Inferior parietal cortex (tissue), 1 donor: ENCODE results near the gene EXOC1.

Experiments used
- DNase-seq: peaks from one replicate; pipeline ENCODE4 v3.0.0-alpha.2; 2016; ENCODE audit errors: extremely low spot score

The EXOC1 gene

DNA sequence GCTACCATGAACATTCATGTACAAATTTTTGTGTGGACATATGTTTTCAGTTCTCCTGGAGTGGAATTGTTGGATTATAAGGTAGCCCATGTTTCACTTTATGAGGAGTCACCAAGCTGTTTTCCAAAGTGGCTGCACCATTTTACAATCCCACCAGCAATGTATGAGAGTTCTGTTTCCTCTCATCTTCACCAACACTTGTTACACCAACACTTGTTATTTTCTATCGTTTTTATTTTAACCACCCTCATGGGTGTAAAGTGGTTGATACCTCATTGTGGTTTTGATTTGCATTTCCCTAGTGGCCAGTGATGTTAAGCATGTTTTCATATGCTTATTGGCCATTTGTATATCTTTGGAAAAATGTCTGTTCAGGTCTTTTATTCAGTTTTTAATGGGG, 4.1 kb downstream of the EXOC1 start:
- no peak for DNase-seq

DNA sequence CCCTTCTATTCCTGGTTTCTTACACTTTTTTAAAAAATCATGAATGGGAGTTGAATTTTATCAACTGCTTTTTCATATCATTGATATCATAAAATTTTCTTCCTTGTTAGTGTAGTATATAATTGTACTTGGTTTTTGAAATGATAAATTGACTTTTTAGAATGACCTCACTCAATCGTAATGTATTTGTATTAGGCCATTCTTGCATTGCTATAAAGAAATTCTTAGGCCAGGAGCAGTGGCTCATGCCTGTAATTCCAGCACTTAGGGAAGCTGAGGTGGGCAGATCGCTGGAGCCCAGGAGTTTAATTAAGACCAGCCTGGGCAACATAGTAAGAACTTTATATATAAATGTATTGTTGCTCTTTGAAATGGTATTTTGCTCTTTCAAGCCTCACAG, 6.3 kb downstream of the EXOC1 start:
- DNase-seq, result no peak

DNA sequence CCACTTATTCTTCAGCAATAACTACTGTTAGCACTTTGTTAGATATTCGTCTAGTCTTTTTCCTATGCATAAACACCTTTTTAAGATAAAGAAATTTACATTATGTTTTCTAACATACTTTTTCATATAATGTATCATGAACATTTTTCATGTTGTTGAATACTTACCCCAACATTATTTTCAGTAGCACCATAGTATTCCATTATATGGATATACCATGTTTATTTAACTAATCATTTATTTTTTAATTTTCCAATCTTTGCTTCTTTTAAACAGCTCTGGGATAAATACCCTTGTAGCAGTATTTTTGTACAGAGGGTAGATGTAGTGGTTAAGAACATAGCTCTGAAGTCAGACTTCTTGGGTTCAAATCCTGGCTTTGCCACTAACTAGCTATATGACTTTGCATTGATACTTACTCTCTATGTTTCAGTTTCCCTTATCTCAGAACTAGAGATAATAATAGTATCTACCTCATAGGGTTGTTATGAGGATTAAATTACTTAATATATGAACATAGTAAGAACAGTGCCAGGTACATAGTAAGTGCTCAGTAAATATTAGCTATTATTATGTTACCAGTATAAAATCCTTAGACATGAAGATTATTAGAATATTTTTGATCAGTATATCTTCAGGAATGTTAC, 11.3 kb downstream of the EXOC1 start:
- DNase-seq, result no peak

DNA sequence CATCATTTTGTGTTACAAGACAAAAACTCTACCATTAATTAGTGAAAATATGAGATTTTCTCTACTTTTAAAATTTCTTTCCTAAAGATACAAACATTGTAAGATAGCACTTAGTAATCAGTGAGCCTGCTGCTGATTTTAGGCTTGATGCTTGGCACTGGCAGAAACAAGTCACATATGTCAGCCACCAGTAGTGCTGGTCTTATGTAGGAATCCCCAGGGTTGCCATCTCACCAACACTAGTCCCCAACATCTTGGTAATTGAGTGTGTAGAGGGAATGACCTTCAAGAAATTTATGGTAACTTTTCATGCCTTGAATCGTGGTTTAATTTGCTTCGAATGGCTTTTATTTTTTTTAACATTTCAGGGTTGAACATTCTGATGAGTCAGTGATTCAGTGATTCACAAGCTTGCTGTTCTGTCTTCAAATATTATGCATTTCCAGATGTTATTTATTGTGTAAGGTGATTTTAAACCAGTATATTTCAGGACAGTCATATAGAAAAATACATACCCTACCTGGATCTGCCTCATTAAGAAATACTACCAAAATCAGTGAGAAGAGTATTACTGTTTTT, 11.9 kb downstream of the EXOC1 start:
- no peak for DNase-seq

DNA sequence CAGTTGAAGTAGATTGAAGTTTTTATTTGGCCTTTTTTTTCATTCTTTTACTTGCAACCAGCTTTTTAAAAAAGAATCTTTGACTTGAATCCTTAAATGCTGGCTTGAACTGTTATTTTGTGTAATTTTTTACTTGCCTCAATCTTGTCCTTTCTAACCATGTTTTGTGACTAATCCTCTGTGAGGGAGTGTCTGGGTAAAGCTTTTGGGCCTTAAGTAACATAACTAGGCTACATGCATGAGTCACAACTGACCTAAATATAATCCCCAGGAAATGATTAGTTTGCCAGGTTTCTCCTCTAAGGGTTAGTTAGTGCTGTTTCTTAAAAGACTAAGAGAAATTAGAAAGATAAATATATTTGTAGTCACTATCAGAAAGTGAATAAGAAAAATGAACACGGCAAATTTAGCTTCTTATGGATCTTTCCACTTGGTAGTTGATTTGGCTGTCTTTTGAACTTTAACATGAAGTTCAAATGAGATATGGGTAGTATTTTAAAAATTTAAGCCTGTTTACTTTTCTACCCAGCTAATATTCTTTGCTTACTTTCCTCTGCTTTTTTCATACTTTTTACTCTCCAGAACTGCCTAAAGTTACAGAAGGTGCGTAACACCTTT, 13.0 kb downstream of the EXOC1 start:
- DNase-seq, result peak; percentile 18

DNA sequence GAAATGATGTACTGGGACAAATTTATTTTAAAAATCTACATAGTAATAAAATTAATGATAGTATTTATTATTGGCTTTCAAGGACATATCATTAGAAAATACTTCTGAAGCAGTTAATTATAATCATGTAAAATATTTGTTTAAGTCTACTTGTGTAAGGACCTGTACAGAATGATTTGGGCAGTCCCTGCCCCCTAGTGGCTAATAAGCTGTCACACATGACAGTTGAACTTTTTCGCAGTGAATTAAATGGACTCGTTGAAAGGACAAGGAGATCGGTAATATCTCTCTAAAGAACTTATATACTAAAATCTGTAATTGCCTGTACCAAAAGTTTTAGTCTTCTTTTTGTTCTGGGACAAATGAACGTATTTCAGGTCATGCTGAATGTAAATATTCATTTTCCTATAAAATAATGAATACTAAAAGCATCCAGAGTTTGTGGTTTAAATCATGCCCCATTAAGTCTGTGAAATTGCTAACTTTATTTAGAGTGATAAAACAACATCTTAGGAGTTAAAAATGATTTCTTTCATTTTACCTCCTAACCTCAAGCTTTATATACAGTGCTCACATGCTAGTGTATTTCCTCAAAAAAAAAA, 13.6 kb downstream of the EXOC1 start:
- peak; percentile 63 for DNase-seq

DNA sequence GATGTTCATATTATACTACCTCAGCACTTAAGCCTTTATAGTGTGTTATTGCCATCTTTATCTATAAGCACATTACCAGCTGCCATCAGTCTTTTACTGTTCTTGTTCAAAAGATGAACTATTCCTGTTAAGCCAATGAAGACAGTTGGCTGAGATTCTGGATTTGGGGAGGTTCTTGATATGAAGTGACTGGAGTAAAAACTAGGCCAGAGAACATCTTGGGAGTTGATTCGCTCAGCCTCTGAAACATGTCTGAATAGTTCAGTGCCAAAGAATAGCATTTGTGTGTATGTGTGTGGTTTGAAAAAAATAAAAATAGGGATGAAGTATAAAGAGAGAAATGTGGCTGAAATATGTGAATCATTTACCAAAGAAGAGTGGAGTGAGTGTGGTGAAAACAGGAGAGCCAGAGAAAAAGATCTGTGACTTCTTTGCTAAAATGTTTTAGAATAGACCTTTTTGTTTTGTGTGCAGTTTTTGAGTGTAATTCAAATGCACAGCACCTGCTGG, 15.2 kb downstream of the EXOC1 start:
- no peak for DNase-seq

DNA sequence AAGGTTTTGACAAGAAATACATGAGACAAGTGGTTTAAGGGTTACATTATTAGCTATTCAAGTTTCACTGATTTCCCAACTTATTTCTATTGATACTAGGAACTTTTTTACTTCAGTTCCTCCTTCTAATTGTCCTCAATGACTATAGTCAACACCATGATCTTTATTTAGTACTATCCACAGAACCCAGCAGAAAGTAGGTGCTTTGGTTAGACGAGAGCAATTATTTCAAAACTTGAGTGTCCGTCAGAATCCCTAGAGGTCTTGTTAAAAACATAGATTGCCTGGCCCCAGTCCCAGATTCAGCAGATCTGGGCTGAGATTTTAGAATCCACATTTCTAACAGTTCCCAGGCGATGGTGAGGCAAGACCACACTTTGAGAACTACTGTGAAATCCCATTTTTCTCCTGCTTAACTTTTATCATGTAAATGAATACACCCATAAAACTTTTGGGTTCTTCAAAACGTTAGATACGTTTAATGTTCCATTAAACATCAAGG, 17.9 kb downstream of the EXOC1 start:
- no peak for DNase-seq

DNA sequence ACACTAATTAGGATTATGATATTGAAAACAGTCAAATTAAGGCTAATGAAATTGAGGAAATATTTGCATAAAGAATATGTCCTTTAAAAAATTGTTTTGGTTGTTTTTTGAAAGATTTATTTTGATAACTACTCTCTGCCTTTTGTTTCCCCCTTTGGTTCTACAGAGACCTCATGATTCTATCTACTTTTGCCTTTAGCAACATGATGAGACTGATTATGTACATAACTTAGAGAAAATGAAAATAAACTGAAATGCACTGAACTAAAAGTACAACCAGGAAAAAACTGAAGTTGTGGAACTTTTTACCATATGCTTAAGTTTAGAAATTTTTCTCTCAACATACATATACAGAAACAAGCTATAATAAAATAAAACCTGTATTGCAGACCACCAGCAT, 21.4 kb downstream of the EXOC1 start:
- no peak for DNase-seq

DNA sequence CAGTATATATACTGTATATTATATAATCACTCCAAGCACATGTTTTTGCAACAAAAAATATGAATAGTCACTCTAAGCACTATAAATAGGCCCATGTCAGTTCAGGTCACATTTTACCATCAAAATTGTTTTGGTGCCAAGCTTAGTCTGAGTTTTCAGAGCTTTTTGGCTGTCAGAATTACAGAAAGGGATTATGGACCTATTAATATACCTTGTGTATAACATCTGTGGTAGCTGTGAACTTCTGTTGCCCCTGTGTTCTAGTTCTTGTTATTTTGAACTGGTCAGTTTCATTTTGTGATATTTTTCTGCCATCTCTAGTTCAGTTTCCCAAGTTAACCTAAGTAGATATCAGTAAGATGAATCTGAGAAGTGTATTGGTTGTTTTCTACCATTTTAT, 22.9 kb downstream of the EXOC1 start:
- no peak for DNase-seq

DNA sequence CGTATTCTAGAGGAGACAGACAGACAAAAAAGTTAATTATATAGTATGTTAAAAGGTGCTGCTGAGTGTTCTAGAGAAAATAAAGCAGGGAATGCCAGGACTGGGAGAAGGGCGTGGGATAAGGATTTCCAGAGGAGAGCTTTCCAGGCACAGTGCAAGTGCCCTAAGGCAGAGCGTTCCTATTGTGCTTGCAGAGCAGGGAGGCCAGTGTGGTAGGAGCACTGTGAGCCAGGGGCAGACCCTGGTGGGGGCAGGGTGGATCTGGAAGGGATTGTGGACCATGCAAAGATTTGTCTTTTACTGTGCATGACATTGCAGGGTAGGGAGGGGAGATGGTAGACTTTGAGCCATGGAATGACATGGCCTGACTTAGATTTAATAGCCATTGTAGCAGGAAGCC, 25.8 kb downstream of the EXOC1 start:
- no peak for DNase-seq

DNA sequence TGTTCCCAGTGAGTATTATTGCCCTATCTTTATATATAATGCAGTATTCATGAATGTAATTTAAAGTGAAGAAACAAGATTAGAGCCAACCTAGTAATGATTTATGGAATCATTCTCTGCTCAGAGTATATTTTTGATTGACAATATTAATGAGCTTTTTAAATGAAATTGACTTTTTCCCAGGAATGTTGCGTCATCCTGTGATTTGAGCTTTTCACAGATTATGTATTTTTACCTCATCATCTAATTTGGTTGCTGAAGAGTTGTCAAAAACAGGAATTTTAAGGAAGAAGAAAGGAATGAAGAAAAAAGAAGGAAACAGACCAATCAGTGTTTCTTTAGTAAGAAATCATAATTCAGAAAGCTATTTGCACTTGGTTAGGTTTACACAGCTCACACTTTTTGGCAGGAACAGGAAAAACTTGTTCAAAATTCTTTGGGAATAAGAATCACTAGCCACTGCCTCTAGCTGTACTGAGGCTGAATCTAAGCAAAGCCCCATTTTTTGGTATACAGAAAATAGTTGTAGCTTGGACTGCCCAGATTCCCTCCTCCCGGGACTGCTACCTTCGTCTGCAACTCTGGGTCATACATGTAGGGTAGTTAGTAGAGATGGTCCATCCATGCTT, 27.3 kb downstream of the EXOC1 start:
- no peak for DNase-seq

DNA sequence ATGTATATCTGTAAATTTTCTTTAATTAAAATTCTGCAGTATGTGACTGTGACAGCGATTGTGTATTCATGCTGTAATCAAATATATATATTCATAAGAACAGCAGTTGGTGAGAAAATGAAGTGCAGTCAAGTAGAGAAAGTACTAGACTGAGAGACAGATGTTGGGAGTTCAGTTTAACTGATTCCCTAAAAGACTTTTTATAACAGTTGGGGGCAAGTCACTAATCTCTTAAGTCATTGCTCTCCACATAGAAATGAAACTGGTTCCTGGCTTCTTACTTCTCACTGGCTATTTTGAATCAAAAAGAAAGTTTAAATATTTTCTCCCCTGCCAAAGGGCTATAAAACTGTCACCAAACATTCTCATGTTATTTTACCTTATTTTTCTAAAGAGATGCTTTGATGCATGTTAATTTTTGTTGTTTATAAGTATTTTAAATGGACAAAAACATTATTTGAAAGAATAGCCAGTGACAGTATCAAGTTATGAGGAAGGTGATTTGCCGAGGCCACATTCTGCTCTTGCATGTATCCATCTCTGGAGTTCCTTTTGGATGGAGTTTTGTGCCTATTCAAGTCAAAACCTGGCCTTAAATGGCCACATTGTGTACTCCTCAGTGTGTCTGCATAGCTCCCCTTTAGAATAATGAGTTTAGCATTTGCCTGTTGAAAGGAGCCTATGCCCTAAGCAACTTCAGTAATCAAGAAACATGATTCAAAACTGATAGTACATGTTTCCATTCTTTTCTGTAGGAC, 30.8 kb downstream of the EXOC1 start:
- no peak for DNase-seq

DNA sequence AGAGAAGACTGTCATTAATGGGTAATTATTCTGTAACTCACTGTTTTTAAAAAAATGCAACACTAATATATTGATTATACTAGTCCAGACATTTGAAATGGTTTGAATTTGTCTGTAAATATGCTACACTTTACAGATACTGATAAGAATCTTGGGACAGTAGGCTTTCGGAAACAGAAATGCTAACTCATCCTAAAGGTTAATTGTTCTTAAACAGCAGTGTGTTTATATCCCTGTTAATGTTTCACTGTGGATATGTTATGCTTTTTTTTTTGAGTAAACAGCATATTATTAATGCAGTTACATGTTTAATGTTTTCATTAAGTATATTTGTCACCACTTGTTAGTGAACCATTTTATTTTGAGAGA, 31.4 kb downstream of the EXOC1 start:
- DNase-seq, result no peak

DNA sequence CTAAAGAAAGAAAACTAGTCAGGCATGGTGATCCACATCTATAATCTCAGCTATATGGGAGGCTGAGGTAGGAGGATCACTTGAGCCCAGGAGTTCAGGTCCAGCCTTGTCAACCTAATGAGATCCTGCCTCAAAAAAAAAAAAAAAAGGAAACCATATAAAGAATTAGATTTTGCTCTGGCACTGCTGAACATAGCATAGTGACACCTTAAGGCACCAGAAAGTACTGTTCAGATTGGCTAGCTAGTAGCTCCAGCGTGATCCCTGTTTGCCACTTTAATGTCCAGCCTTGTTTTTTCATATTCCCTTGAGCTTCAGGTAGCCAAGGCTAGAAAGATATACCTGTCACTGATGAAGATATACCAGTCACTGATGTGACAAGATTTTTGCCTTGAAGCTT, 34.1 kb downstream of the EXOC1 start:
- DNase-seq, result no peak

DNA sequence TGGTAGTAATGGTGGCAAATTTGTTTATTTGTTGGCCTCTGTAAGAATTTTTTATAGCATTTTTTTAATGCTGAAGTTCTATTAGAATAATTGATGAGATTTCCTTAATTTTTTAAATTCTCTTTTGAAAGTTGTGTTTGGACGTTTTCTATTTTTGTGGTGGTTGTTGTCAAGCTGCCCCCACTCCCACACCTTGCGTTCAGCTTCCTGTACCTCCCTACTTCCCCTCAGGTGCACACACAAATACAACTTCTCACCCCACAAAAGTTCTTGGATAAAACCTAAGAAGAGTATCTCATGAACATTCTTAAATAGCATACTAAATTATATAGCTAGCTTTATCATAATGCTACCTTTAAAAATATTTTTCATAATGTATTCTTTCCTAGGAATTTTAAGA, 38.7 kb downstream of the EXOC1 start:
- DNase-seq, result no peak

DNA sequence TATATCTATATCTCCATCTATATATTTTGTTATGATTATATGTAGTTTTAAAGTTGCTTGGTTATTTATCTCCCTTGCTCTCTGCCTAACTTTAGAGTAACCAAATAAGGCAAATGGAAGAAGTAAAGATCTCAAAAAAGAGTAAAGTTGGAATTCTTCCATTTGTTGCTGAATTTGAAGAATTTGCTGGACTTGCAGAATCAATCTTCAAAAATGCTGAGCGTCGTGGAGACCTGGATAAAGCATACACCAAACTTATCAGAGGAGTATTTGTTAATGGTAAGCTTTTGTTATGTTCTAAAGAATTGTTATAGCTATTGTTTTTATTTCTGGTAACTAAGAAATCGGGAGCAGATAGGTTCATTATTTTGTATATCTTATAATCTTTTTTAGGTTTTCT, 43.2 kb downstream of the EXOC1 start:
- no peak for DNase-seq

DNA sequence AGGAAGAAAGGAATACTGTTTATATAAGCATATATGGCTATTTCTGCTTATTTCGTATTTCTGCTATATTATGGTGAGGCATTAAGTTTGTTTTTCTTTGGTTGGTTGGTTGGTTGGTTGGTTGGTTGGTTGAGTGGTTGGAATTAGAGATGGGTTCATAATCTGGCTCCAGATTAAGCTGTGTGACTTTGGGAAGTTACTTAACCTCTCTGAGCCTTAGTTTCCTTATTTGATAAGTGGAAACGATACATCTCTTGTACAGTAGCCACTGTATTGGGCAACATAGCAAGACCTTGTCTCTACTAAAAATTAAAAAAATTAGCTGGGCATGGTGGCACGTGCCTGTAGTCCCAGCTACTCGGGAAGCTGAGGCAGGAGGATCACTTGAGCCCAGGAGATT, 49.2 kb downstream of the EXOC1 start:
- DNase-seq, result no peak

DNA sequence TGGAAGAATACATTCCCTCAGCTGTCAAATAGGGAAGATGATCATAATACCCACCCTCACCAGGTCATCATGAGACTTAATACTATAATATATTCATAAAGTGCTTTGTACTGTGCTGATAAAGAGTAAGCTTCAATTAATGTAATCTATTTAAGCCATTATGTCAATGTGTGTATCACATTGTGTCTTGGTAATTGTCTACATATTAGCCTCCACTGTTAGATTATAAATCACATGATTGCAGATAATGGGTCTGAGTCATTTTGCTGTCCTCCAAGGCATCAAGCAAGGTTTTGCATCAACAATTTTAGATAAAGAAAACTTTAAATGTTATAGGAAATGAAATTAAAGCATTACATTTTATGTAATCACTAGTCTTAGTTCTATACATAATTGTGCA, 50.1 kb downstream of the EXOC1 start:
- no peak for DNase-seq

DNA sequence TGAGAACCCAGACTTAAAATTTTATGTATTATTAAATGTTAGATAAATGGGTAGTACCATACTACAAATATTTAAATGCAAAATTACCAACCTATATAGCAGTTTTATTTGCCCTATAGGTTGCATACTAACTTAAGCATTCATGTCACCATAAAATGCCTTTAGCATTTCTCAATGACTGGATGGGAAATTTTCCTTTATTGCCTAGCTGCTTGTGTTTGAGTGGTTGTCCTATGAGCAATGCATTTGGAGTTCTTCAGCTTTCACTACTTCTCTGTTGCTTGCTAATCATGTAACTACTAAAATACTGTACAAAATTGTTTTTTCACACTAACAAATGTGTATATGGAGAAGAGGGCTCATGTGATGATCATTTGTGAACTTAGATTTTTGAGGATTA, 51.1 kb downstream of the EXOC1 start:
- DNase-seq, result no peak

DNA sequence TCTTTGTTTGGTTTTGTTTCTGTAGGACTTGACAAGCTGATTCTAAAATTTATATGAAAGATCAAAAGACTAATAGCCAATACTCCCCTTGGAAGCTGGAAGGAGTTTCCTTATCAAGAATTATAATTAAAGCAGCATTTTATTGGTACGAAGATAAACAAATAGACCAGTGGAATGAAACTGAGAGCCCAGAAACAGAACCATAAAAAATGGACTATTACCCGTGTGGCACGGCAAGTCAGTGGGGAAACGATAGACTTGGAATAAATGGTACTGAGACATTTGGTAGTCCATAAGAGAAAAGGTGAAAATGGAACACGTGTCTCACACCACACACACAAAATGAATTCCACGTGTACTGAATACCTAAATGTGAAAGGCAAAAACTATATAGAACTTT, 52.9 kb downstream of the EXOC1 start:
- DNase-seq, result no peak

DNA sequence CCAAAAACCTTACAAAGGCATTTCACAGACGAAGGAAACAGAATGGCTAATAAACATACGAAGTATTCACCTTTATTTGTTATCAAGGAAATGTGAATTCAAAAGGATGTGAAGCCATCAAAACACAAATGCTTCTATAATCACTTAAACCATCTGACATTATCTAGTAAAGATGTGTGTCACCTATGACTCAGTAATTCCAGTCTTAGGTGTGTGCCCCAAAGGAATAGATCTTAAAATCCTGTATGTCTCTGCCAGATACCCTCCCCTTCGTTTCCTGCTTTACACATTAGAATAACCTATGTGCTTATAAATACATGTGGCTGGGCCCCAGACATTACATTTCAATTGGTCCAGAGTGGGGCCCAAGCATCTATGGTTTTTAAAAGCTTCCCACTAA, 53.5 kb downstream of the EXOC1 start:
- no peak for DNase-seq
